IMR-90 (cell line): ENCODE results near the gene LYRM7. TPM values are rescaled to one million over a fixed set of nuclear protein-coding genes. Genes with fewer than 3 reads are reported as not detected.
A peak's percentile ranks its signal among the peaks of the same experiment; 100 is the strongest.

ENCODE experiments used
- ATAC-seq: fragments of 200-7000 bp; cut with Tn5 transposase; 2 replicates; pipeline ENCODE4 v1.9.1; 2020; ENCODE audit warnings: low read depth, mild to moderate bottlenecking, moderate library complexity
- BruUV-seq: library from RNA; stranded (reverse); fragments of 400-500 nt; replicated peaks from 2 replicates; lab custom pipeline; 2021; lab: Mats Ljungman, UMichigan
- CTCF ChIA-PET: fragments of 300-600 bp; formaldehyde crosslinking; extraction: SDS; loops from one replicate; lab custom pipeline; 2021; ENCODE audit warnings: antibody characterized with exemption; lab: Yijun Ruan, JAX
- POLR2A ChIA-PET: fragments of 300-600 bp; sonication (Branson Sonifier 250); formaldehyde crosslinking; loops from one replicate; lab custom pipeline; 2022; ENCODE audit warnings: antibody characterized with exemption; ENCODE audit not compliant: unreplicated experiment; lab: Charles Lee
- DNase-seq: peaks from one replicate; pipeline ENCODE4 v3.0.0; 2013
- H2AFZ ChIP-seq: replicated peaks from 2 replicates; pipeline ENCODE3; 2013; ENCODE audit warnings: low read length, mild to moderate bottlenecking; ENCODE audit not compliant: poor library complexity
- H2AK5ac ChIP-seq: 2 replicates; pipeline ENCODE4 v1.6.1; 2013; ENCODE audit warnings: low read depth, low read length, inconsistent platforms
- H2AK9ac ChIP-seq: replicated peaks from 2 replicates; pipeline ENCODE3; 2013; ENCODE audit warnings: mild to moderate bottlenecking, low read depth, low read length, moderate library complexity; ENCODE audit not compliant: poor library complexity
- H2BK120ac ChIP-seq: 2 replicates; pipeline ENCODE4 v1.6.1; 2013; ENCODE audit warnings: low read depth, low read length, inconsistent platforms
- H2BK15ac ChIP-seq: 3 replicates; pipeline ENCODE4 v1.6.1; 2013; ENCODE audit warnings: low read depth, low read length, inconsistent platforms
- H2BK20ac ChIP-seq: 2 replicates; pipeline ENCODE4 v1.6.1; 2013; ENCODE audit warnings: low read depth, mild to moderate bottlenecking, inconsistent platforms, low read length, moderate library complexity
- H2BK5ac ChIP-seq: 2 replicates; pipeline ENCODE4 v1.6.1; 2013; ENCODE audit warnings: mild to moderate bottlenecking, low read depth, low read length, inconsistent platforms; ENCODE audit not compliant: poor library complexity, severe bottlenecking
- H3K14ac ChIP-seq: replicated peaks from 2 replicates; pipeline ENCODE4 v1.6.1; 2013; ENCODE audit warnings: low read depth, low read length, inconsistent platforms
- H3K18ac ChIP-seq: 2 replicates; pipeline ENCODE4 v1.6.1; 2013; ENCODE audit warnings: low read depth, low read length, control low read depth
- H3K23ac ChIP-seq: 2 replicates; pipeline ENCODE4 v1.6.1; 2013; ENCODE audit warnings: low read depth, low read length, inconsistent platforms
- H3K27ac ChIP-seq: 2 replicates; pipeline ENCODE4 v1.5.1; 2013; ENCODE audit warnings: mild to moderate bottlenecking, control low read depth, low read length; ENCODE audit not compliant: insufficient read depth
- H3K27me3 ChIP-seq: 2 replicates; pipeline ENCODE4 v1.6.1; 2013; ENCODE audit warnings: low read length; ENCODE audit not compliant: control insufficient read depth, insufficient read depth
- H3K36me3 ChIP-seq: 2 replicates; pipeline ENCODE4 v1.6.1; 2013; ENCODE audit warnings: low read length, mixed read lengths; ENCODE audit not compliant: control insufficient read depth, insufficient read depth
- H3K4ac ChIP-seq: 2 replicates; pipeline ENCODE4 v1.6.1; 2013; ENCODE audit warnings: low read depth, low read length, inconsistent platforms
- H3K4me1 ChIP-seq: 2 replicates; pipeline ENCODE4 v1.6.1; 2013; ENCODE audit warnings: low read length, mixed read lengths; ENCODE audit not compliant: control insufficient read depth, insufficient read depth
- H3K4me2 ChIP-seq: 2 replicates; pipeline ENCODE4 v1.6.1; 2013; ENCODE audit warnings: low read depth, mild to moderate bottlenecking, control low read depth, low read length, moderate library complexity
- H3K4me3 ChIP-seq: 2 replicates; pipeline ENCODE4 v1.5.1; 2013; ENCODE audit warnings: low read depth, mild to moderate bottlenecking, control low read depth, low read length, moderate library complexity; ENCODE audit not compliant: insufficient read depth
- H3K56ac ChIP-seq: 2 replicates; pipeline ENCODE4 v1.6.1; 2013; ENCODE audit warnings: low read length, inconsistent platforms; ENCODE audit not compliant: insufficient read depth; ENCODE audit errors: extremely low read depth
- H3K79me1 ChIP-seq, 2 experiments: 2 replicates each; pipeline ENCODE4 v1.6.1; 2013; ENCODE audit warnings: low read length in 2 of 2, inconsistent platforms in 1 of 2, low read depth in 1 of 2
- H3K9ac ChIP-seq: 2 replicates; pipeline ENCODE4 v1.6.1; 2013; ENCODE audit warnings: low read depth, low read length, control low read depth
- H3K9me1 ChIP-seq: 2 replicates; pipeline ENCODE4 v1.6.1; 2013; ENCODE audit warnings: low read length, inconsistent platforms; ENCODE audit not compliant: insufficient read depth
- H3K9me3 ChIP-seq: 2 replicates; pipeline ENCODE4 v1.6.1; 2013; ENCODE audit warnings: low read length; ENCODE audit not compliant: control insufficient read depth, insufficient read depth
- H4K20me1 ChIP-seq: 2 replicates; pipeline ENCODE4 v1.6.1; 2013; ENCODE audit warnings: low read length, inconsistent platforms; ENCODE audit not compliant: insufficient read depth
- H4K5ac ChIP-seq: 2 replicates; pipeline ENCODE4 v1.6.1; 2013; ENCODE audit warnings: mild to moderate bottlenecking, low read depth, low read length, control low read depth
- H4K8ac ChIP-seq, 2 experiments: 2 replicates each; pipeline ENCODE4 v1.6.1; 2013; ENCODE audit warnings: low read depth in 2 of 2, low read length in 2 of 2, control low read depth in 1 of 2, inconsistent platforms in 1 of 2
- H4K91ac ChIP-seq: 2 replicates; pipeline ENCODE4 v1.6.1; 2013; ENCODE audit warnings: low read depth, low read length, inconsistent platforms; ENCODE audit not compliant: insufficient read depth
- CEBPB ChIP-seq: IDR thresholded peaks from 2 replicates; pipeline ENCODE4 v1.6.1; 2012; ENCODE audit warnings: low read depth, low read length, improper control_type of control experiment
- CHD1 ChIP-seq: IDR thresholded peaks from 2 replicates; pipeline ENCODE4 v1.6.1; 2012; ENCODE audit warnings: low read depth, low read length, improper control_type of control experiment
- FOS ChIP-seq: fragments of 150-350 bp; IDR thresholded peaks from 2 replicates; pipeline ENCODE4 v1.6.1; 2016; ENCODE audit warnings: low read depth, low read length
- MAFK ChIP-seq: IDR thresholded peaks from 2 replicates; pipeline ENCODE4 v1.6.1; 2012; ENCODE audit warnings: low read depth, low read length, improper control_type of control experiment
- MAZ ChIP-seq: IDR thresholded peaks from 2 replicates; pipeline ENCODE4 v1.6.1; 2012; ENCODE audit warnings: low read depth, mild to moderate bottlenecking, low read length, improper control_type of control experiment, moderate library complexity, borderline replicate concordance
- MXI1 ChIP-seq: IDR thresholded peaks from 2 replicates; pipeline ENCODE4 v1.6.1; 2012; ENCODE audit warnings: low read depth, mild to moderate bottlenecking, low read length, moderate library complexity, borderline replicate concordance
- NFE2L2 ChIP-seq: fragments of 150-350 bp; IDR thresholded peaks from 2 replicates; pipeline ENCODE4 v1.6.1; 2016; ENCODE audit warnings: low read depth, mild to moderate bottlenecking, low read length
- POLR2A ChIP-seq: IDR thresholded peaks from 2 replicates; pipeline ENCODE4 v1.6.1; 2012; ENCODE audit warnings: mild to moderate bottlenecking, low read depth, low read length
- RAD21 ChIP-seq: IDR thresholded peaks from 2 replicates; pipeline ENCODE4 v1.6.1; 2012; ENCODE audit warnings: low read length, improper control_type of control experiment
- RFX5 ChIP-seq: IDR thresholded peaks from 2 replicates; pipeline ENCODE4 v1.8.0; 2012; ENCODE audit warnings: low read depth, mild to moderate bottlenecking, low read length, moderate library complexity
- SMC3 ChIP-seq: fragments of 150-350 bp; IDR thresholded peaks from 2 replicates; pipeline ENCODE4 v1.6.1; 2016; ENCODE audit warnings: low read depth, mild to moderate bottlenecking, antibody characterized with exemption, low read length, moderate library complexity
- dilution Hi-C: fragments of 300-500 bp; cut with HindIII; formaldehyde crosslinking; loops from one replicate; pipeline ENCODE4 v1.14.3; 2018; ENCODE audit warnings: low sequenced_read_pairs; ENCODE audit not compliant: unreplicated experiment
- in situ Hi-C: fragments of 300-500 bp; cut with MboI; formaldehyde crosslinking; loops from 3 replicates; pipeline ENCODE4 v1.14.3; 2019; ENCODE audit warnings: low sequenced_read_pairs, inconsistent platforms, mixed read lengths
- intact Hi-C: fragments of 100-400 bp; cut with micrococcal nuclease; formaldehyde crosslinking; loops from 2 replicates; pipeline ENCODE4 v1.10.0; 2022
- polyA plus RNA-seq, 3 experiments: library from polyadenylated mRNA; depleted of rRNA; stranded (reverse); fragments of >200 nt; gene quantifications; 2 replicates each; pipeline ENCODE4 v1.2.3, GENCODE V29; 2012; ENCODE audit warnings: low replicate concordance in 1 of 3
- total RNA-seq: library from RNA; depleted of rRNA; stranded (reverse); fragments of >200 nt; gene quantifications from 2 replicates; pipeline ENCODE4 v1.2.3, GENCODE V29; 2012
- TF ChIP-seq, protein P1 (sequence below): fragments of 150-350 bp; IDR thresholded peaks from 2 replicates; pipeline ENCODE4 v1.6.1; 2017; ENCODE audit warnings: mild to moderate bottlenecking, antibody characterized with exemption, low read length, low read depth
- TF ChIP-seq, protein P2 (sequence below): fragments of 150-350 bp; IDR thresholded peaks from 2 replicates; pipeline ENCODE4 v1.6.1; 2016; ENCODE audit warnings: low read depth, mild to moderate bottlenecking, low read length, moderate library complexity, borderline replicate concordance
- TF ChIP-seq, protein P3 (sequence below): conservative IDR thresholded peaks from 2 replicates; pipeline ENCODE4 v1.5.1; 2012; ENCODE audit warnings: mild to moderate bottlenecking, low read depth, low read length, improper control_type of control experiment

LYRM7 gene
- total and polyA plus RNA-seq, 2 of the 4 experiments (the other 2 are of a cell fraction): 2.5 to 3.4 TPM

DNA sequence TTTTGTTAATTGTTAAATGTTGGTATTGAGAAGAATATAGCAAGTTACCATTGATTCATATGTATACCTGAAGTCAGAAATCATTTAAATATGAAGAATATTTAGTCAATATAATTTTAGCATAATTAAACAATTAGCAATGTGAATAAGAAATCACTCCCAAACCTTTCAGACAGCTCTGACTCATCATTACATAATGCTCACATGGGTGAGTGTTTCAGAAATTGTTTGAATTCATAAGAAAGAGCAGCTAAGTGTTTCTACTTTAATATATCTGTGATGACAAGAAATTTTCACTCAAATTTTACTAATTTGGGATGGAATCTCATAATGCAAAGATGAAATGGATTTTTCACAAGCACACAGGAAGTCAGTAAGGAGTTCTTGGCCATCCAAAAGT, 51.1 kb downstream of the LYRM7 start:
- Histone ChIP-seq H3K36me3 (no peaks in the 10 kb centered on the region), H3K4me3 (no peak overlapping the region), H3K79me1 (no peaks in the 10 kb centered on the region), H3K9me3 (no peaks in the 10 kb centered on the region), H3K4me2 (no peak overlapping the region), H4K20me1 (no peaks in the 10 kb centered on the region), H3K56ac (no peak overlapping the region), H2AK9ac (no peak overlapping the region), H3K4me1 (peaks cover 9% of the 10 kb centered on the region), H3K14ac (no peak overlapping the region), H2BK15ac (no peak overlapping the region), H3K4ac (no peak overlapping the region), H2BK20ac (no peak overlapping the region), H2AFZ (no peak overlapping the region), H4K5ac (no peak overlapping the region), H3K27me3 (no peaks in the 10 kb centered on the region), H2BK120ac (no peak overlapping the region), H3K9me1 (0 out of 2 replicates have a peak, but pooled peaks cover 3% of the 10 kb centered on the region), H3K27ac (no peak overlapping the region), H3K23ac (no peak overlapping the region), H2BK5ac (no peak overlapping the region), H3K18ac (no peak overlapping the region), H4K8ac (no peak overlapping the region), H2AK5ac (no peak overlapping the region), H4K91ac (no peak overlapping the region), H3K9ac (no peak overlapping the region)
- CTCF ChIA-PET: interaction anchor here (0.6 kb wide), 1 partner anchor 67 kb away, joined by 3 read pairs; no protein-coding TSS in a partner anchor
- DNase-seq: peak; percentile 56
- intact Hi-C loops (no loop called here), dilution Hi-C loops (no loop called here), in situ Hi-C loops (no loop called here)
- POLR2A ChIA-PET: no interaction called here
- TF ChIP-seq, protein P1, sequence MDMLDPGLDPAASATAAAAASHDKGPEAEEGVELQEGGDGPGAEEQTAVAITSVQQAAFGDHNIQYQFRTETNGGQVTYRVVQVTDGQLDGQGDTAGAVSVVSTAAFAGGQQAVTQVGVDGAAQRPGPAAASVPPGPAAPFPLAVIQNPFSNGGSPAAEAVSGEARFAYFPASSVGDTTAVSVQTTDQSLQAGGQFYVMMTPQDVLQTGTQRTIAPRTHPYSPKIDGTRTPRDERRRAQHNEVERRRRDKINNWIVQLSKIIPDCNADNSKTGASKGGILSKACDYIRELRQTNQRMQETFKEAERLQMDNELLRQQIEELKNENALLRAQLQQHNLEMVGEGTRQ: no peak
- TF ChIP-seq CHD1: no peak
- TF ChIP-seq MXI1: no peak
- TF ChIP-seq, protein P2, sequence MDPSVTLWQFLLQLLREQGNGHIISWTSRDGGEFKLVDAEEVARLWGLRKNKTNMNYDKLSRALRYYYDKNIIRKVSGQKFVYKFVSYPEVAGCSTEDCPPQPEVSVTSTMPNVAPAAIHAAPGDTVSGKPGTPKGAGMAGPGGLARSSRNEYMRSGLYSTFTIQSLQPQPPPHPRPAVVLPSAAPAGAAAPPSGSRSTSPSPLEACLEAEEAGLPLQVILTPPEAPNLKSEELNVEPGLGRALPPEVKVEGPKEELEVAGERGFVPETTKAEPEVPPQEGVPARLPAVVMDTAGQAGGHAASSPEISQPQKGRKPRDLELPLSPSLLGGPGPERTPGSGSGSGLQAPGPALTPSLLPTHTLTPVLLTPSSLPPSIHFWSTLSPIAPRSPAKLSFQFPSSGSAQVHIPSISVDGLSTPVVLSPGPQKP: no peak
- no peak for TF ChIP-seq NFE2L2
- TF ChIP-seq, protein P3, sequence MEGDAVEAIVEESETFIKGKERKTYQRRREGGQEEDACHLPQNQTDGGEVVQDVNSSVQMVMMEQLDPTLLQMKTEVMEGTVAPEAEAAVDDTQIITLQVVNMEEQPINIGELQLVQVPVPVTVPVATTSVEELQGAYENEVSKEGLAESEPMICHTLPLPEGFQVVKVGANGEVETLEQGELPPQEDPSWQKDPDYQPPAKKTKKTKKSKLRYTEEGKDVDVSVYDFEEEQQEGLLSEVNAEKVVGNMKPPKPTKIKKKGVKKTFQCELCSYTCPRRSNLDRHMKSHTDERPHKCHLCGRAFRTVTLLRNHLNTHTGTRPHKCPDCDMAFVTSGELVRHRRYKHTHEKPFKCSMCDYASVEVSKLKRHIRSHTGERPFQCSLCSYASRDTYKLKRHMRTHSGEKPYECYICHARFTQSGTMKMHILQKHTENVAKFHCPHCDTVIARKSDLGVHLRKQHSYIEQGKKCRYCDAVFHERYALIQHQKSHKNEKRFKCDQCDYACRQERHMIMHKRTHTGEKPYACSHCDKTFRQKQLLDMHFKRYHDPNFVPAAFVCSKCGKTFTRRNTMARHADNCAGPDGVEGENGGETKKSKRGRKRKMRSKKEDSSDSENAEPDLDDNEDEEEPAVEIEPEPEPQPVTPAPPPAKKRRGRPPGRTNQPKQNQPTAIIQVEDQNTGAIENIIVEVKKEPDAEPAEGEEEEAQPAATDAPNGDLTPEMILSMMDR: no peak
- TF ChIP-seq RFX5: no peak
- TF ChIP-seq MAZ: no peak
- no peak for TF ChIP-seq MAFK
- no peak for TF ChIP-seq CEBPB
- TF ChIP-seq FOS: no peak; the same call in 1 of the 2 replicates
- no peak for TF ChIP-seq SMC3
- no peak for TF ChIP-seq POLR2A
- TF ChIP-seq RAD21: no peak
- BruUV-seq: no TSS peak
- ATAC-seq: 0 out of 2 replicates have a peak, but pooled peaks have one; percentile 30
